H9 (cell line): ENCODE measurements around the gene C1QL4. TPM values are rescaled to one million over a fixed set of nuclear protein-coding genes. Genes with fewer than 3 reads are reported as not detected.

Experiments used
- DNase-seq: peaks from one replicate; pipeline ENCODE4 v3.0.0-alpha.2; 2017
- H2AFZ ChIP-seq: one replicate; pipeline ENCODE4 v1.6.1; 2013; ENCODE audit warnings: mild to moderate bottlenecking, low read length, control low read depth, moderate library complexity
- H2AK5ac ChIP-seq: 2 replicates; pipeline ENCODE4 v1.6.1; 2013; ENCODE audit warnings: low read length, control low read depth, mixed read lengths; ENCODE audit not compliant: insufficient read length
- H2BK120ac ChIP-seq: one replicate; pipeline ENCODE4 v1.6.1; 2013; ENCODE audit warnings: low read depth, mild to moderate bottlenecking, low read length, control low read depth, inconsistent platforms; ENCODE audit not compliant: poor library complexity, severe bottlenecking
- H2BK12ac ChIP-seq: 2 replicates; pipeline ENCODE4 v1.6.1; 2013; ENCODE audit warnings: low read length, control low read depth, mixed read lengths, low read depth; ENCODE audit not compliant: insufficient read length
- H2BK15ac ChIP-seq: 2 replicates; pipeline ENCODE4 v1.6.1; 2013; ENCODE audit warnings: low read depth, low read length, control low read depth
- H2BK20ac ChIP-seq: one replicate; pipeline ENCODE4 v1.6.1; 2013; ENCODE audit warnings: low read depth, mild to moderate bottlenecking, low read length, control low read depth, inconsistent platforms; ENCODE audit not compliant: poor library complexity, severe bottlenecking
- H2BK5ac ChIP-seq: 2 replicates; pipeline ENCODE4 v1.6.1; 2013; ENCODE audit warnings: low read length, control low read depth, mixed read lengths; ENCODE audit not compliant: insufficient read length
- H3K14ac ChIP-seq: 2 replicates; pipeline ENCODE4 v1.6.1; 2013; ENCODE audit warnings: low read length, control low read depth; ENCODE audit not compliant: insufficient read depth
- H3K18ac ChIP-seq: 2 replicates; pipeline ENCODE4 v1.6.1; 2013; ENCODE audit warnings: low read depth, mild to moderate bottlenecking, mixed read lengths, low read length, control low read depth; ENCODE audit not compliant: insufficient read length
- H3K23ac ChIP-seq: 2 replicates; pipeline ENCODE4 v1.6.1; 2013; ENCODE audit warnings: low read length, control low read depth, mixed read lengths, low read depth; ENCODE audit not compliant: insufficient read length
- H3K23me2 ChIP-seq: 2 replicates; pipeline ENCODE4 v1.6.1; 2013; ENCODE audit warnings: low read depth, mild to moderate bottlenecking, mixed read lengths, low read length, control low read depth; ENCODE audit not compliant: insufficient read length, poor library complexity, severe bottlenecking
- H3K27ac ChIP-seq: 2 replicates; pipeline ENCODE4 v1.5.1; 2013; ENCODE audit warnings: low read length, control low read depth, mixed read lengths, low read depth; ENCODE audit not compliant: insufficient read length
- H3K27me3 ChIP-seq: 2 replicates; pipeline ENCODE4 v1.6.1; 2013; ENCODE audit warnings: low read length, control low read depth, inconsistent platforms; ENCODE audit not compliant: insufficient read depth
- H3K4ac ChIP-seq: 2 replicates; pipeline ENCODE4 v1.6.1; 2013; ENCODE audit warnings: low read depth, mild to moderate bottlenecking, control low read depth, inconsistent platforms, low read length, moderate library complexity
- H3K4me1 ChIP-seq: 2 replicates; pipeline ENCODE4 v1.6.1; 2013; ENCODE audit warnings: low read length, control low read depth, inconsistent platforms; ENCODE audit not compliant: insufficient read depth
- H3K4me2 ChIP-seq: 2 replicates; pipeline ENCODE4 v1.6.1; 2013; ENCODE audit warnings: low read length, control low read depth, mixed read lengths; ENCODE audit not compliant: insufficient read length, insufficient read depth
- H3K56ac ChIP-seq: 2 replicates; pipeline ENCODE4 v1.6.1; 2013; ENCODE audit warnings: low read depth, mild to moderate bottlenecking, mixed read lengths, low read length, control low read depth; ENCODE audit not compliant: insufficient read length
- H3K79me1 ChIP-seq: 2 replicates; pipeline ENCODE4 v1.6.1; 2013; ENCODE audit warnings: low read depth, mild to moderate bottlenecking, moderate library complexity, low read length, control low read depth, inconsistent platforms; ENCODE audit not compliant: insufficient read depth, poor library complexity, severe bottlenecking
- H3K79me2 ChIP-seq: 2 replicates; pipeline ENCODE4 v1.6.1; 2013; ENCODE audit warnings: low read length, control low read depth, inconsistent platforms; ENCODE audit not compliant: insufficient read depth
- H3K9ac ChIP-seq: 2 replicates; pipeline ENCODE4 v1.6.1; 2013; ENCODE audit warnings: low read length, control low read depth, mixed read lengths; ENCODE audit not compliant: insufficient read length; ENCODE audit errors: extremely low read depth
- H3K9me3 ChIP-seq: one replicate; pipeline ENCODE4 v1.6.1; 2013; ENCODE audit warnings: low read depth, low read length, inconsistent platforms; ENCODE audit not compliant: control insufficient read depth
- H3T11ph ChIP-seq: one replicate; pipeline ENCODE4 v1.6.1; 2013; ENCODE audit warnings: mild to moderate bottlenecking, low read length, control low read depth, inconsistent platforms
- H4K20me1 ChIP-seq: one replicate; pipeline ENCODE4 v1.6.1; 2013; ENCODE audit not compliant: control insufficient read depth, insufficient read length, insufficient read depth
- H4K5ac ChIP-seq: 2 replicates; pipeline ENCODE4 v1.6.1; 2013; ENCODE audit warnings: low read depth, mild to moderate bottlenecking, mixed read lengths, low read length, control low read depth; ENCODE audit not compliant: insufficient read length
- H4K8ac ChIP-seq: replicated peaks from 2 replicates; pipeline ENCODE4 v1.6.1; 2013; ENCODE audit warnings: low read length, control low read depth, mixed read lengths, low read depth; ENCODE audit not compliant: insufficient read length
- H4K91ac ChIP-seq: 2 replicates; pipeline ENCODE4 v1.6.1; 2013; ENCODE audit warnings: low read depth, mild to moderate bottlenecking, moderate library complexity, mixed read lengths, low read length, control low read depth; ENCODE audit not compliant: insufficient read length
- H3K27ac Mint-ChIP-seq, 3 experiments: 2 replicates in 2 of 3; 3 replicates in 1 of 3; pipeline ENCODE4 v1.8.0; 2020 to 2021; ENCODE audit warnings: mixed read lengths in 3 of 3, mild to moderate bottlenecking in 1 of 3, moderate library complexity in 1 of 3
- H3K27me3 Mint-ChIP-seq: 2 replicates; pipeline ENCODE4 v1.8.0; 2021; ENCODE audit warnings: low read depth, mild to moderate bottlenecking, moderate library complexity, mixed read lengths
- H3K36me3 Mint-ChIP-seq, 3 experiments: 2 replicates in 2 of 3; 3 replicates in 1 of 3; pipeline ENCODE4 v1.8.0; 2020 to 2021; ENCODE audit warnings: low read depth in 3 of 3, mixed read lengths in 3 of 3; ENCODE audit not compliant: insufficient read depth in 1 of 3
- H3K4me1 Mint-ChIP-seq, 2 experiments: 2 replicates each; pipeline ENCODE4 v1.8.0; 2020; ENCODE audit warnings: mixed read lengths in 2 of 2
- H3K4me3 Mint-ChIP-seq, 2 experiments: 2 replicates in 1 of 2; 3 replicates in 1 of 2; pipeline ENCODE4 v1.8.0; 2020 to 2021; ENCODE audit warnings: mild to moderate bottlenecking in 2 of 2, mixed read lengths in 2 of 2, moderate library complexity in 1 of 2
- H3K9me3 Mint-ChIP-seq, 2 experiments: 2 replicates in 1 of 2; 3 replicates in 1 of 2; pipeline ENCODE4 v1.8.0; 2020; ENCODE audit warnings: mild to moderate bottlenecking in 2 of 2, mixed read lengths in 2 of 2, moderate library complexity in 1 of 2
- WGBS: extraction: QIAGEN DNeasy Blood & Tissue Kit; methylation state at CpG from one replicate; pipeline ENCODE4 v1.1.7; 2013; ENCODE audit warnings: missing lambda C conversion rate, low lambda C conversion rate, mixed read lengths; ENCODE audit not compliant: insufficient read length; ENCODE audit errors: extremely low coverage; 5-methylcytosine and 5-hydroxymethylcytosine counted together
- total RNA-seq: library from RNA; stranded (reverse); gene quantifications from 2 replicates; pipeline ENCODE4 v1.2.1, GENCODE V29; 2021
- TF ChIP-seq, protein P1 (sequence below): fragments of 200-600 bp; sonication (generic); conservative IDR thresholded peaks from 3 replicates; pipeline ENCODE4 v1.8.0; 2021; ENCODE audit warnings: antibody characterized with exemption, mild to moderate bottlenecking

C1QL4 gene
- total RNA-seq, 1 experiment from 2014 or later, result 1.9 TPM

GRCh38 chr12:49301760-49302159 lies 35.2 kb downstream of the C1QL4 start:
- no peaks in the 10 kb centered on the region; a peak in 1 of 7 replicates for H3K36me3 Mint-ChIP-seq
- Histone ChIP-seq H3K27ac (no peak overlapping the region), H3K27me3 (peaks cover 22% of the 10 kb centered on the region; the same call in 1 of the 2 replicates), H3K9ac (no peak overlapping the region), H3K4me1 (no peaks in the 10 kb centered on the region), H3K79me1 (no peaks in the 10 kb centered on the region), H2AK5ac (no peak overlapping the region), H3K18ac (no peak overlapping the region), H2BK5ac (no peak overlapping the region), H3K23ac (no peak overlapping the region), H3K56ac (no peak overlapping the region), H2BK12ac (no peak overlapping the region), H2AFZ (no peak overlapping the region), H3K4ac (no peak overlapping the region), H4K8ac (no peak overlapping the region), H3T11ph (no peak overlapping the region), H4K20me1 (no peaks in the 10 kb centered on the region), H3K14ac (no peak overlapping the region), H4K91ac (no peak overlapping the region), H3K79me2 (no peaks in the 10 kb centered on the region), H4K5ac (no peak overlapping the region), H2BK15ac (no peak overlapping the region), H2BK120ac (no peak overlapping the region), H2BK20ac (no peak overlapping the region), H3K9me3 (no peaks in the 10 kb centered on the region), H3K23me2 (peaks cover 5% of the 10 kb centered on the region), H3K4me2 (no peak overlapping the region)
- TF ChIP-seq, protein P1, sequence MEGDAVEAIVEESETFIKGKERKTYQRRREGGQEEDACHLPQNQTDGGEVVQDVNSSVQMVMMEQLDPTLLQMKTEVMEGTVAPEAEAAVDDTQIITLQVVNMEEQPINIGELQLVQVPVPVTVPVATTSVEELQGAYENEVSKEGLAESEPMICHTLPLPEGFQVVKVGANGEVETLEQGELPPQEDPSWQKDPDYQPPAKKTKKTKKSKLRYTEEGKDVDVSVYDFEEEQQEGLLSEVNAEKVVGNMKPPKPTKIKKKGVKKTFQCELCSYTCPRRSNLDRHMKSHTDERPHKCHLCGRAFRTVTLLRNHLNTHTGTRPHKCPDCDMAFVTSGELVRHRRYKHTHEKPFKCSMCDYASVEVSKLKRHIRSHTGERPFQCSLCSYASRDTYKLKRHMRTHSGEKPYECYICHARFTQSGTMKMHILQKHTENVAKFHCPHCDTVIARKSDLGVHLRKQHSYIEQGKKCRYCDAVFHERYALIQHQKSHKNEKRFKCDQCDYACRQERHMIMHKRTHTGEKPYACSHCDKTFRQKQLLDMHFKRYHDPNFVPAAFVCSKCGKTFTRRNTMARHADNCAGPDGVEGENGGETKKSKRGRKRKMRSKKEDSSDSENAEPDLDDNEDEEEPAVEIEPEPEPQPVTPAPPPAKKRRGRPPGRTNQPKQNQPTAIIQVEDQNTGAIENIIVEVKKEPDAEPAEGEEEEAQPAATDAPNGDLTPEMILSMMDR, result no peak
- no CpG with 5 or more reads among the region's 4 CpGs for WGBS
- no peak for DNase-seq
- no peak overlapping the region for H3K27ac Mint-ChIP-seq
- peaks cover 4 to 10% of the 10 kb centered on the region in 2 experiments; a peak in 2 of 4 replicates for H3K4me1 Mint-ChIP-seq
- H3K27me3 Mint-ChIP-seq, result peaks cover 73% of the 10 kb centered on the region
- H3K9me3 Mint-ChIP-seq, result no peaks in the 10 kb centered on the region
- no peak overlapping the region for H3K4me3 Mint-ChIP-seq
